Mucosa of descending colon (tissue), 3 donors: ENCODE results near the gene SDK2. TPM values are rescaled to one million over a fixed set of nuclear protein-coding genes. Genes with fewer than 3 reads are reported as not detected.
A peak's percentile ranks its signal among the peaks of the same experiment; 100 is the strongest.

Experiments used
- ATAC-seq: fragments of 200-7000 bp; cut with Tn5 transposase; one replicate; pipeline ENCODE4 v1.9.1; 2020; ENCODE audit warnings: mild to moderate bottlenecking, moderate library complexity
- DNase-seq, 3 donors: peaks; one replicate each; pipeline ENCODE4 v3.0.0-alpha.2; 2020
- H3K36me3 ChIP-seq: fragments of 200-600 bp; one replicate; pipeline ENCODE4 v1.8.0; 2021; ENCODE audit warnings: low read depth, mild to moderate bottlenecking
- H3K4me1 ChIP-seq: fragments of 200-600 bp; one replicate; pipeline ENCODE4 v1.8.0; 2021; ENCODE audit warnings: low read depth, mild to moderate bottlenecking
- H3K4me3 ChIP-seq: fragments of 200-600 bp; one replicate; pipeline ENCODE4 v1.8.0; 2021; ENCODE audit warnings: mild to moderate bottlenecking
- H3K9me3 ChIP-seq: fragments of 200-600 bp; one replicate; pipeline ENCODE4 v1.8.0; 2021; ENCODE audit warnings: mild to moderate bottlenecking
- intact Hi-C, 2 donors: fragments of 100-400 bp; cut with DNase I in 1 of 2; cut with micrococcal nuclease in 1 of 2; formaldehyde crosslinking; loops; one replicate each; pipeline versions ENCODE4 v1.11.0 to v1.11.1; 2022; cut with DNase I, micrococcal nuclease
- total RNA-seq, 3 donors: library from RNA; stranded (reverse); fragmentation: NEBNext Ultra II Directional in 2 of 3; extraction: Animal tissue kit (Norgen Biotek cat#: 25700) in 2 of 3; gene quantifications; one replicate each; pipeline versions ENCODE4 v1.2.1 to v1.2.4, GENCODE V29; 2021 to 2023
- TF ChIP-seq, protein P1 (sequence below): fragments of 200-600 bp; IDR thresholded peaks from one replicate; pipeline ENCODE4 v1.8.0; 2022; ENCODE audit warnings: antibody characterized with exemption, mild to moderate bottlenecking
- donor health status: DM: no; HTN: no; CAD: no; lungs with moderate emphysema.
- donor health status: DM: no; HTN: no; CAD: no.
- donor health status: DM: no; HTN: yes; CAD: no.

Gene SDK2
- total RNA-seq, 3 donors from 2014 or later = 1.2 to 1.6 (median 1.3) TPM

DNA sequence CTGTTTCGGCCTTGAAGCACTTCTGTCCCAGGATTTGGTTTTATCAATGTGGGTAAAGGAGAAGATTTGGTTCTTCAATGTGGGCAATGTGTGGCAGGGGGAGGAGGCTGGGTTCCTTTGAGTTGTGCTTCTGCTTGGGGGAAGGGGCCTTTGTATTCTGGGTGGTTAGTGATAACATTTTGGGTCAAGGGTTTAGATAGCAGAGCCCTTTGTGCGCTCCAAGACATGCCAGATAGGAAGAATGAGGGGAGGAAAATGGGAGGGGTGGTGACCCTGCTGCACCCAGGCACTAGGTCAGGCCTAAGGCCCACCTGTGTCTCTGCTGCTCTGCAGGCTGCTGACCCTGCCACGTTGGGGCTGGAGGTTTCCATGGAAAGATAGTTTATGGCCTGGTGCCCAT, 292.5 kb downstream of the SDK2 start:
- H3K9me3 ChIP-seq = no peaks in the 10 kb centered on the region
- intact Hi-C loops = no loop called here
- H3K36me3 ChIP-seq = no peaks in the 10 kb centered on the region
- TF ChIP-seq, protein P1, sequence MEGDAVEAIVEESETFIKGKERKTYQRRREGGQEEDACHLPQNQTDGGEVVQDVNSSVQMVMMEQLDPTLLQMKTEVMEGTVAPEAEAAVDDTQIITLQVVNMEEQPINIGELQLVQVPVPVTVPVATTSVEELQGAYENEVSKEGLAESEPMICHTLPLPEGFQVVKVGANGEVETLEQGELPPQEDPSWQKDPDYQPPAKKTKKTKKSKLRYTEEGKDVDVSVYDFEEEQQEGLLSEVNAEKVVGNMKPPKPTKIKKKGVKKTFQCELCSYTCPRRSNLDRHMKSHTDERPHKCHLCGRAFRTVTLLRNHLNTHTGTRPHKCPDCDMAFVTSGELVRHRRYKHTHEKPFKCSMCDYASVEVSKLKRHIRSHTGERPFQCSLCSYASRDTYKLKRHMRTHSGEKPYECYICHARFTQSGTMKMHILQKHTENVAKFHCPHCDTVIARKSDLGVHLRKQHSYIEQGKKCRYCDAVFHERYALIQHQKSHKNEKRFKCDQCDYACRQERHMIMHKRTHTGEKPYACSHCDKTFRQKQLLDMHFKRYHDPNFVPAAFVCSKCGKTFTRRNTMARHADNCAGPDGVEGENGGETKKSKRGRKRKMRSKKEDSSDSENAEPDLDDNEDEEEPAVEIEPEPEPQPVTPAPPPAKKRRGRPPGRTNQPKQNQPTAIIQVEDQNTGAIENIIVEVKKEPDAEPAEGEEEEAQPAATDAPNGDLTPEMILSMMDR = no peak
- ATAC-seq (no peak), DNase-seq (no peak)
- no peak overlapping the region for H3K4me3 ChIP-seq
- H3K4me1 ChIP-seq = no peaks in the 10 kb centered on the region

DNA sequence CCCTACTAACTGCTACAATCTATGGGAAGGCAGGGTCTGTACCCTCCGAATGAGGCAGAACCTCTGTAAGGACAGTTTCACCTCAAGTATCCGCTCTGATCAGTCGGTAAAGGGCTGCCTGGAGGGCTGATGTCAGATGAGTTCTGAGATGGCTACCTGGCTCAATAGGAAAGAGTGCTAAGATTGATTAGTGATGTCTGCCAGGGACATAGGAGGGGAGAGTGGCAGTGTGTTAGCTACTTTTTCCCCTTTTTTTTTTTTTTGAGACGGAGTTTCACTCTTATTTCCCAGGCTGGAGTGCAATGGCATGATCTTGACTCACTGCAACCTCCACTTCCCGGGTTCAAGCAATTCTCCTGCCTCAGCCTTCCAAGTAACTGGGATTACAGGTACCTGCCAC, 293.4 kb downstream of the SDK2 start:
- DNase-seq (no peak), ATAC-seq (no peak)
- H3K4me3 ChIP-seq = no peak overlapping the region
- intact Hi-C loops = no loop called here
- no peaks in the 10 kb centered on the region for H3K36me3 ChIP-seq
- H3K4me1 ChIP-seq = no peaks in the 10 kb centered on the region
- H3K9me3 ChIP-seq = no peaks in the 10 kb centered on the region
- TF ChIP-seq, protein P1 = no peak

DNA sequence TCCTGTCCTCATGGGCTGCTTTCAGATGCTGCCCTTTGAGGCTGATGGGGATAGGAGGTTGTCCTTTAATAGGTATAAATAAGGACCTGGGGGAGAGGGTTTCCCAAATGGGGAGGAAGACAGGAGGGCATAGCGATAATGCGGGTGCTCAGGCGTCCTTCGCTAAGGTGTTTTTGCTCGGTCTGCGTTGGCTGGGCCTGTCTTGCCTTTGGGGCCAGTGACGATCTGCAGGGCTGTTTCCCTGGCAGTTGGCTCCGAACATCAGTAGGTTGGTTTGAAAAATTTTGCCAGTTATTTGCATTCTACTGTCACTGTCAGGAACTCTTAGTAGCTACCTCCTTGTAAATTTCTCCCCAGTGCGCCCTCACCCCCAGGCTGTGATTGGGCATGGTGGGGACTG, 294.6 kb downstream of the SDK2 start:
- peak in 1 of 3 donors; percentile 25 for DNase-seq
- ATAC-seq = no peak

DNA sequence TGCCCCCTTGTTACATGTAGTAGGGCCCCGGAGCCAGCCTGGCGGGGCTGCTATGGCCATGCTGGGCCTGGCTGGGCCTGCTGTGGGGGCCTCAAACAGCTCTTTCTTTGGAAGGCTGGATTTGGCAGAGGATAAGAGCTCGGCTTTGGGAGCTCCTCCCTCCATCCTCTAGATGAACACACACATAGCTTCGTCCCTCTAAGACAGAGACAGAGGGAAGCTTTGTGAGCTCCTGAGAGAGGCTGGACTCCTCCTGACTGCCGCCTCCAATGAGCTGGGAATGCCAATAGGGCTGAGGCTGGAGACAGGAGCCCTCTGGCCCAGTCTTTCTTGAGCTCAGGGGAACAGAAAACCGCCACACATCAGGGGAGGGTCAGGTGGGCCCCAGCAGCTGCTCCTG, 295.1 kb downstream of the SDK2 start:
- ATAC-seq (peak; percentile 30), DNase-seq (no peak)
- TF ChIP-seq, protein P1 = no peak
- Histone ChIP-seq H3K4me3 (no peak overlapping the region), H3K4me1 (no peaks in the 10 kb centered on the region), H3K9me3 (no peaks in the 10 kb centered on the region), H3K36me3 (no peaks in the 10 kb centered on the region)
- intact Hi-C loops = no loop called here

More for the DNA sequence above, 294.6 kb downstream of the SDK2 start:
- no peak overlapping the region for H3K4me3 ChIP-seq
- no peaks in the 10 kb centered on the region for H3K36me3 ChIP-seq
- H3K9me3 ChIP-seq = no peaks in the 10 kb centered on the region
- no peaks in the 10 kb centered on the region for H3K4me1 ChIP-seq
- TF ChIP-seq, protein P1 = no peak
- intact Hi-C loops = no loop called here

DNA sequence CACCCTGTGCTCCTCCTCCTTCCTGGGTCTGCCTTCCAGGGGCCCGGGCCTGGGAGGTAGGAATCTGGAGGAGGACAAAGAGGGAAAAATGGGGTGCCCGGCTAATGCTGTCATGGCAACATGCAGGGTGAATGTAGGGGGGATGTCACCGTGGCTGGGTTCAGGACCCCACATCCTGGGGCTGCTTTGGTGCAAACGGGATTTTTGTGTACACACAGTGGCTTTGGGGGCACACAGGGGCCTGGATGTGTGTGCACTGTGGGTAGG, 295.5 kb downstream of the SDK2 start:
- ATAC-seq (no peak), DNase-seq (no peak)
- Histone ChIP-seq H3K4me1 (no peaks in the 10 kb centered on the region), H3K36me3 (no peaks in the 10 kb centered on the region), H3K9me3 (no peaks in the 10 kb centered on the region), H3K4me3 (no peak overlapping the region)
- intact Hi-C loops = no loop called here
- TF ChIP-seq, protein P1 = no peak
